Dedifferentiated amniotic fluid mesenchymal stem cell (primary cell): ENCODE results near the gene CCDC86.

Source experiments
- DNase-seq: peaks from one replicate; pipeline ENCODE4 v3.0.0-alpha.2; 2016; ENCODE audit errors: extremely low spot score

Gene CCDC86

GRCh38 chr11:60868682-60869450 lies 27.0 kb downstream of the CCDC86 start:
- DNase-seq: no peak

- no peak for DNase-seq
Observed at GRCh38 chr11:60869451-60869825, 27.5 kb downstream of the CCDC86 start.

- no peak for DNase-seq
Observed at GRCh38 chr11:60870276-60870675, 28.4 kb downstream of the CCDC86 start.

GRCh38 chr11:60870733-60871377 lies 28.9 kb downstream of the CCDC86 start:
- no peak for DNase-seq

GRCh38 chr11:60871378-60872061 lies 29.6 kb downstream of the CCDC86 start:
- no peak for DNase-seq

- no peak for DNase-seq
Observed at GRCh38 chr11:60872124-60872960, 30.4 kb downstream of the CCDC86 start.

GRCh38 chr11:60872961-60873524 lies 31.1 kb downstream of the CCDC86 start:
- DNase-seq: no peak

GRCh38 chr11:60873533-60873932 lies 31.6 kb downstream of the CCDC86 start:
- no peak for DNase-seq

GRCh38 chr11:60874421-60875365 lies 32.8 kb downstream of the CCDC86 start:
- DNase-seq: no peak

GRCh38 chr11:60875366-60876167 lies 33.7 kb downstream of the CCDC86 start:
- DNase-seq: no peak

- no peak for DNase-seq
Observed at GRCh38 chr11:60876168-60876485, 34.2 kb downstream of the CCDC86 start.

GRCh38 chr11:60878245-60879101 lies 36.6 kb downstream of the CCDC86 start:
- no peak for DNase-seq

- no peak for DNase-seq
Observed at GRCh38 chr11:60879104-60879503, 37.2 kb downstream of the CCDC86 start.

GRCh38 chr11:60879971-60880588 lies 38.2 kb downstream of the CCDC86 start:
- DNase-seq: no peak

- DNase-seq: no peak
Observed at GRCh38 chr11:60880643-60881282, 38.9 kb downstream of the CCDC86 start.

- no peak for DNase-seq
Observed at GRCh38 chr11:60887556-60887955, 45.6 kb downstream of the CCDC86 start.

- DNase-seq: no peak
Observed at GRCh38 chr11:60889869-60890311, 48.0 kb downstream of the CCDC86 start.

GRCh38 chr11:60890696-60891095 lies 48.8 kb downstream of the CCDC86 start:
- DNase-seq: no peak
